ENCODE results near the gene EFNB2. TPM values are rescaled to one million over a fixed set of nuclear protein-coding genes. Genes with fewer than 3 reads are reported as not detected.

Gene EFNB2
- total and polyA plus RNA-seq, 2 donors (not counting 3 experiments of a cell fraction or from before 2014, with no cell fraction given) = 50.4 to 69.5 TPM

DNA sequence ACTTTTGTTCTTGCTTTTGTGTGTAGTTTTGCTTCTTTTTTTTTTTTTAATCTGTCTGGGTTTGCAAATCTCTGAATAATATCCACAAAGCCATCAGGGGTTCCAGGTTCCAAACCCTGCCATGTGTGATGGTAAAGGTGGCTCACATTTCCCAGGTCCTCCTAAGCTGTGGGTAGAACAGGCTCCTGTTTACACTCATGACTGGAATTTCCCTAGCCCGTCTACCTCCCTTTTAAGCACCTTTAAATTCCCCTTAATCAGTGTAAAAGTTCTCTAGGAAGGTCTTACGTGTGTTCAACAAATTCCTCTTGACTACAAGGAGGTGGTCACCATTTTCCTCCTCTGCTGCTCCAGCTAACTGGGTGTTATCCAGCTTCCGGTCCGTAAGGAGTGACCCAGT is 62.8 kb downstream of the EFNB2 start:
- no peaks in the 10 kb centered on the region for H4K20me1 ChIP-seq (replicated peaks; ENCODE audit: control insufficient read depth, extremely low read depth, insufficient read depth, low read length)
- ChIA-PET CTCF (interaction anchor here (0.7 to 1.4 kb wide), 3 partner anchors 8 to 283 kb away, joined by 3 to 5 read pairs (median 5); no protein-coding TSS in a partner anchor), POLR2A (no interaction called here)
- peak overlapping the region; percentile 75 for H3K4me2 ChIP-seq (ENCODE audit: insufficient read depth, low read length)
- dilution Hi-C loops (cut with MboI; ENCODE audit: extremely low pct_ligation_motif_present, low sequenced_read_pairs) = no loop called here
- no peaks in the 10 kb centered on the region for H3K36me3 ChIP-seq (ENCODE audit: control insufficient read depth in 2 of 2, extremely low read depth in 1 of 2, insufficient read depth in 2 of 2, low read length in 2 of 2)
- FAIRE-seq (no peak), DNase-seq (ENCODE audit: low read depth, low spot score) (no peak)
- peak overlapping the region; percentile 64 for H2AFZ ChIP-seq (ENCODE audit: low read depth, low read length)
- H3K79me2 ChIP-seq (ENCODE audit: control insufficient read depth, insufficient read depth, low read length) = no peaks in the 10 kb centered on the region
- H3K27me3 ChIP-seq (ENCODE audit: control insufficient read depth in 2 of 2, insufficient read depth in 2 of 2, low read length in 2 of 2) = no peaks in the 10 kb centered on the region
- no peaks in the 10 kb centered on the region for H3K9me1 ChIP-seq (replicated peaks; ENCODE audit: control insufficient read depth, extremely low read depth, insufficient read depth, low read length)
- H3K4me1 ChIP-seq (ENCODE audit: control insufficient read depth, extremely low read depth, insufficient read depth, low read length) = peaks cover 8% of the 10 kb centered on the region
- no peak overlapping the region for H3K9ac ChIP-seq (replicated peaks; ENCODE audit: extremely low read depth, insufficient read depth, low read length)
- intact Hi-C loops (cut with micrococcal nuclease) = loop anchor here (1.0 to 2.0 kb wide), 2 partner anchors 100 to 123 kb away; no protein-coding TSS in a partner anchor
- TF ChIP-seq, protein P1, sequence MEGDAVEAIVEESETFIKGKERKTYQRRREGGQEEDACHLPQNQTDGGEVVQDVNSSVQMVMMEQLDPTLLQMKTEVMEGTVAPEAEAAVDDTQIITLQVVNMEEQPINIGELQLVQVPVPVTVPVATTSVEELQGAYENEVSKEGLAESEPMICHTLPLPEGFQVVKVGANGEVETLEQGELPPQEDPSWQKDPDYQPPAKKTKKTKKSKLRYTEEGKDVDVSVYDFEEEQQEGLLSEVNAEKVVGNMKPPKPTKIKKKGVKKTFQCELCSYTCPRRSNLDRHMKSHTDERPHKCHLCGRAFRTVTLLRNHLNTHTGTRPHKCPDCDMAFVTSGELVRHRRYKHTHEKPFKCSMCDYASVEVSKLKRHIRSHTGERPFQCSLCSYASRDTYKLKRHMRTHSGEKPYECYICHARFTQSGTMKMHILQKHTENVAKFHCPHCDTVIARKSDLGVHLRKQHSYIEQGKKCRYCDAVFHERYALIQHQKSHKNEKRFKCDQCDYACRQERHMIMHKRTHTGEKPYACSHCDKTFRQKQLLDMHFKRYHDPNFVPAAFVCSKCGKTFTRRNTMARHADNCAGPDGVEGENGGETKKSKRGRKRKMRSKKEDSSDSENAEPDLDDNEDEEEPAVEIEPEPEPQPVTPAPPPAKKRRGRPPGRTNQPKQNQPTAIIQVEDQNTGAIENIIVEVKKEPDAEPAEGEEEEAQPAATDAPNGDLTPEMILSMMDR (IDR thresholded peaks at IDR 0.05; ENCODE audit: extremely low read depth in 1 of 2, insufficient read depth in 1 of 2, low read depth in 1 of 2, low read length in 2 of 2) = no peak
- TF ChIP-seq, protein P2, sequence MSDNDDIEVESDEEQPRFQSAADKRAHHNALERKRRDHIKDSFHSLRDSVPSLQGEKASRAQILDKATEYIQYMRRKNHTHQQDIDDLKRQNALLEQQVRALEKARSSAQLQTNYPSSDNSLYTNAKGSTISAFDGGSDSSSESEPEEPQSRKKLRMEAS (IDR thresholded peaks at IDR 0.05; ENCODE audit: insufficient read depth, insufficient read length) = no peak
- no peak for TF ChIP-seq FOS (IDR thresholded peaks at IDR 0.05; ENCODE audit: borderline replicate concordance, insufficient read depth, low read length)
- TF ChIP-seq EZH2 (IDR thresholded peaks at IDR 0.05; ENCODE audit: borderline replicate concordance, low read depth, low read length, severe bottlenecking) = no peak
- no peak overlapping the region for H3K4me3 ChIP-seq (replicated peaks in 1 of 3; ENCODE audit: insufficient read depth in 1 of 3, low read depth in 1 of 3, low read length in 3 of 3)
- no peak overlapping the region for H3K27ac ChIP-seq (ENCODE audit: insufficient read depth, low read depth, low read length)
- BruUV-seq (replicated peaks) = no TSS peak
- no peaks in the 10 kb centered on the region for H3K9me3 ChIP-seq (replicated peaks; ENCODE audit: control insufficient read depth, insufficient read depth, low read length)
